Sigmoid colon (tissue), 7 donors: Measurements from ENCODE around the gene PARP4. TPM values are rescaled to one million over a fixed set of nuclear protein-coding genes. Genes with fewer than 3 reads are reported as not detected.
"Not testable (repeated sequence)": the region's sequence is repeated elsewhere in the genome, so short reads cannot be mapped to it uniquely, and the experiment has no call there.

ENCODE experiments used
- DNase-seq: peaks from one replicate; pipeline ENCODE4 v3.0.0-alpha.2; 2019
- H3K27ac ChIP-seq, 4 donors: fragments of 200-600 bp; sonication (generic); one replicate each; pipeline ENCODE4 v1.5.1; 2016 to 2019; ENCODE audit warnings: mild to moderate bottlenecking in 1 of 4
- H3K27me3 ChIP-seq, 3 donors: fragments of 200-600 bp; sonication (generic); one replicate each; pipeline ENCODE4 v1.5.1; 2019; ENCODE audit warnings: mild to moderate bottlenecking in 1 of 3
- H3K36me3 ChIP-seq, 4 donors: fragments of 200-600 bp; sonication (generic); one replicate each; pipeline ENCODE4 v1.5.1; 2016 to 2019
- H3K4me1 ChIP-seq, 4 donors: fragments of 200-600 bp; sonication (generic); one replicate each; pipeline ENCODE4 v1.5.1; 2017 to 2019
- H3K4me3 ChIP-seq, 4 donors: fragments of 200-600 bp; sonication (generic); one replicate each; pipeline ENCODE4 v1.5.1; 2017 to 2019; ENCODE audit warnings: mild to moderate bottlenecking in 2 of 4, moderate library complexity in 1 of 4
- H3K9me3 ChIP-seq, 4 donors: fragments of 200-600 bp in 3 of 4; sonication (generic) in 3 of 4; one replicate each; pipeline versions ENCODE4 v1.5.1 to v1.6.1; 2013 to 2019
- CTCF ChIP-seq, 4 experiments: fragments of 450-650 bp in 3 of 4; fragments of 200-600 bp in 1 of 4; IDR thresholded peaks; one replicate each; pipeline ENCODE4 v1.5.1; 2016 to 2019; ENCODE audit warnings: antibody characterized with exemption in 4 of 4, mild to moderate bottlenecking in 3 of 4, moderate library complexity in 2 of 4
- EP300 ChIP-seq, 4 donors: sonication (generic); formaldehyde crosslinking; IDR thresholded peaks; one replicate each; pipeline ENCODE4 v1.6.1; 2017; ENCODE audit warnings: antibody characterized with exemption in 4 of 4
- POLR2A ChIP-seq, 2 donors: fragments of 450-650 bp; IDR thresholded peaks; one replicate each; pipeline ENCODE4 v1.6.1; 2016; ENCODE audit warnings: antibody characterized with exemption in 2 of 2, mild to moderate bottlenecking in 2 of 2, moderate library complexity in 2 of 2
- POLR2AphosphoS5 ChIP-seq, 4 donors: sonication (generic); formaldehyde crosslinking; IDR thresholded peaks; one replicate each; pipeline ENCODE4 v1.6.1; 2017; ENCODE audit warnings: antibody characterized with exemption in 4 of 4
- WGBS, 2 donors: extraction: QIAGEN DNeasy Blood & Tissue Kit; methylation state at CpG; one replicate each; pipeline ENCODE4 v1.1.7; 2013; 5-methylcytosine and 5-hydroxymethylcytosine counted together
- intact Hi-C: fragments of 100-400 bp; cut with DNase I; formaldehyde crosslinking; loops from one replicate; pipeline ENCODE4 v1.15.1; 2023
- polyA plus RNA-seq, 3 donors: library from polyadenylated mRNA; stranded (reverse); fragments of 200-250 nt; gene quantifications; one replicate each; pipeline ENCODE4 v1.2.3, GENCODE V29; 2013
- total RNA-seq, 4 donors: library from RNA; depleted of rRNA; stranded (reverse); fragments of >200 nt; gene quantifications; one replicate each; pipeline ENCODE4 v1.1.0, GENCODE V29; 2016
- donor health status: healthy with polysubstance abuse.
- donor health status: Bipolar disorder and iron deficiency.
- donor health status: healthy.

The PARP4 gene
- total and polyA plus RNA-seq, 7 donors, result 29.4 to 54.3 (median 41.8) TPM

GRCh38 chr13:24386816-24387708 lies 125.5 kb downstream of the PARP4 start:
- Histone ChIP-seq H3K27me3 (no peaks in the 10 kb centered on the region), H3K27ac (no peak overlapping the region), H3K4me3 (no peak overlapping the region), H3K4me1 (no peaks in the 10 kb centered on the region), H3K9me3 (no peaks in the 10 kb centered on the region), H3K36me3 (no peaks in the 10 kb centered on the region)
- no peak for DNase-seq
- no peak for TF ChIP-seq EP300 (IDR thresholded peaks at IDR 0.05)
- no peak for TF ChIP-seq POLR2AphosphoS5 (IDR thresholded peaks at IDR 0.05)
- no peak for TF ChIP-seq POLR2A (IDR thresholded peaks at IDR 0.05)
- no peak for TF ChIP-seq CTCF (IDR thresholded peaks at IDR 0.05)
- intact Hi-C loops, result no loop called here
- WGBS, 2 donors, result 82 to 86% methylated on average over 23 of the region's 23 CpGs

- H3K4me3 ChIP-seq, result no peak overlapping the region
- no peaks in the 10 kb centered on the region for H3K9me3 ChIP-seq
- no peaks in the 10 kb centered on the region for H3K4me1 ChIP-seq
- no peaks in the 10 kb centered on the region for H3K36me3 ChIP-seq
- H3K27ac ChIP-seq, result no peak overlapping the region
- no peaks in the 10 kb centered on the region for H3K27me3 ChIP-seq
- intact Hi-C loops, result no loop called here
- no peak for DNase-seq
- 83 to 93% methylated on average over 10 of the region's 10 CpGs for WGBS, 2 donors
- TF ChIP-seq POLR2AphosphoS5 (IDR thresholded peaks at IDR 0.05) (no peak), POLR2A (IDR thresholded peaks at IDR 0.05) (no peak), CTCF (IDR thresholded peaks at IDR 0.05) (no peak)
Observed at GRCh38 chr13:24385902-24386301, 126.7 kb downstream of the PARP4 start.

GRCh38 chr13:24384946-24385345 lies 127.6 kb downstream of the PARP4 start:
- WGBS, 2 donors, result 91 to 92% methylated on average over 14 to 15 of the region's 15 CpGs
- DNase-seq, intact Hi-C loops: not testable (repeated sequence)

GRCh38 chr13:24384091-24384490 lies 128.5 kb downstream of the PARP4 start:
- intact Hi-C loops, H3K9me3 ChIP-seq, H3K36me3 ChIP-seq, H3K4me3 ChIP-seq, H3K4me1 ChIP-seq, DNase-seq, H3K27ac ChIP-seq, H3K27me3 ChIP-seq: not testable (repeated sequence)
- 96% methylated on average over 17 of the region's 17 CpGs for WGBS, 2 donors

More at GRCh38 chr13:24384946-24385345, 127.6 kb downstream of the PARP4 start:
- not testable (repeated sequence) for H3K9me3 ChIP-seq, H3K4me3 ChIP-seq, H3K4me1 ChIP-seq, H3K36me3 ChIP-seq, H3K27ac ChIP-seq, H3K27me3 ChIP-seq

- DNase-seq, result no peak
- WGBS, 2 donors, result 89 to 90% methylated on average over 14 of the region's 14 CpGs
- Histone ChIP-seq H3K27me3 (no peaks in the 10 kb centered on the region), H3K36me3 (no peaks in the 10 kb centered on the region), H3K4me1 (no peaks in the 10 kb centered on the region), H3K4me3 (no peak overlapping the region), H3K27ac (no peak overlapping the region), H3K9me3 (no peaks in the 10 kb centered on the region)
- no peak for TF ChIP-seq POLR2AphosphoS5 (IDR thresholded peaks at IDR 0.05)
- no peak for TF ChIP-seq CTCF (IDR thresholded peaks at IDR 0.05)
- no peak for TF ChIP-seq POLR2A (IDR thresholded peaks at IDR 0.05)
- no peak for TF ChIP-seq EP300 (IDR thresholded peaks at IDR 0.05)
- intact Hi-C loops, result no loop called here
Observed at GRCh38 chr13:24381541-24382265, 130.9 kb downstream of the PARP4 start.

GRCh38 chr13:24380881-24381280 lies 131.7 kb downstream of the PARP4 start:
- DNase-seq, H3K4me3 ChIP-seq, H3K4me1 ChIP-seq, H3K9me3 ChIP-seq, H3K27me3 ChIP-seq, H3K27ac ChIP-seq, intact Hi-C loops, H3K36me3 ChIP-seq: not testable (repeated sequence)

- H3K27ac ChIP-seq, DNase-seq, H3K4me1 ChIP-seq, H3K27me3 ChIP-seq, intact Hi-C loops, H3K4me3 ChIP-seq, H3K36me3 ChIP-seq, H3K9me3 ChIP-seq: not testable (repeated sequence)
- WGBS, 2 donors, result 48 to 84% methylated on average over 3 of the region's 3 CpGs
Observed at GRCh38 chr13:24380227-24380626, 132.4 kb downstream of the PARP4 start.

- H3K9me3 ChIP-seq, H3K36me3 ChIP-seq, DNase-seq, H3K4me1 ChIP-seq, H3K27ac ChIP-seq, intact Hi-C loops, H3K27me3 ChIP-seq, H3K4me3 ChIP-seq: not testable (repeated sequence)
- 83 to 84% methylated on average over 9 of the region's 9 CpGs for WGBS, 2 donors
Observed at GRCh38 chr13:24371273-24371672, 141.3 kb downstream of the PARP4 start.
